ENCODE data around the gene EEF1G. TPM values are rescaled to one million over a fixed set of nuclear protein-coding genes. Genes with fewer than 3 reads are reported as not detected.

The EEF1G gene
- total RNA-seq, 1 donor from 2014 or later: 958 TPM

- DNase-seq: no peak
- Histone ChIP-seq H3K4me3 (no peak overlapping the region), H3K27me3 (ENCODE audit: low read depth) (no peaks in the 10 kb centered on the region), H3K36me3 (peaks cover 53% of the 10 kb centered on the region), H3K27ac (replicated peaks) (no peak overlapping the region), H3K9me3 (replicated peaks) (no peaks in the 10 kb centered on the region), H3K4me1 (peaks cover 54% of the 10 kb centered on the region)
- TF ChIP-seq, protein P1, sequence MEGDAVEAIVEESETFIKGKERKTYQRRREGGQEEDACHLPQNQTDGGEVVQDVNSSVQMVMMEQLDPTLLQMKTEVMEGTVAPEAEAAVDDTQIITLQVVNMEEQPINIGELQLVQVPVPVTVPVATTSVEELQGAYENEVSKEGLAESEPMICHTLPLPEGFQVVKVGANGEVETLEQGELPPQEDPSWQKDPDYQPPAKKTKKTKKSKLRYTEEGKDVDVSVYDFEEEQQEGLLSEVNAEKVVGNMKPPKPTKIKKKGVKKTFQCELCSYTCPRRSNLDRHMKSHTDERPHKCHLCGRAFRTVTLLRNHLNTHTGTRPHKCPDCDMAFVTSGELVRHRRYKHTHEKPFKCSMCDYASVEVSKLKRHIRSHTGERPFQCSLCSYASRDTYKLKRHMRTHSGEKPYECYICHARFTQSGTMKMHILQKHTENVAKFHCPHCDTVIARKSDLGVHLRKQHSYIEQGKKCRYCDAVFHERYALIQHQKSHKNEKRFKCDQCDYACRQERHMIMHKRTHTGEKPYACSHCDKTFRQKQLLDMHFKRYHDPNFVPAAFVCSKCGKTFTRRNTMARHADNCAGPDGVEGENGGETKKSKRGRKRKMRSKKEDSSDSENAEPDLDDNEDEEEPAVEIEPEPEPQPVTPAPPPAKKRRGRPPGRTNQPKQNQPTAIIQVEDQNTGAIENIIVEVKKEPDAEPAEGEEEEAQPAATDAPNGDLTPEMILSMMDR (IDR thresholded peaks at IDR 0.05; ENCODE audit: borderline replicate concordance): no peak
- intact Hi-C loops (cut with micrococcal nuclease): no loop called here
These were observed 21.4 kb upstream of the EEF1G start for GRCh38 chr11:62595124-62595523.

- Histone ChIP-seq H3K4me1 (peaks cover 49% of the 10 kb centered on the region), H3K27me3 (ENCODE audit: low read depth) (no peaks in the 10 kb centered on the region), H3K4me3 (no peak overlapping the region), H3K27ac (replicated peaks) (peak overlapping the region; percentile 96), H3K9me3 (replicated peaks) (no peaks in the 10 kb centered on the region), H3K36me3 (peaks cover 59% of the 10 kb centered on the region)
- intact Hi-C loops (cut with micrococcal nuclease): no loop called here
- DNase-seq: peak; percentile 79
- TF ChIP-seq, protein P1 (IDR thresholded peaks at IDR 0.05; ENCODE audit: borderline replicate concordance): peak; percentile 63
These were observed 19.8 kb upstream of the EEF1G start for GRCh38 chr11:62593434-62594044.

DNA sequence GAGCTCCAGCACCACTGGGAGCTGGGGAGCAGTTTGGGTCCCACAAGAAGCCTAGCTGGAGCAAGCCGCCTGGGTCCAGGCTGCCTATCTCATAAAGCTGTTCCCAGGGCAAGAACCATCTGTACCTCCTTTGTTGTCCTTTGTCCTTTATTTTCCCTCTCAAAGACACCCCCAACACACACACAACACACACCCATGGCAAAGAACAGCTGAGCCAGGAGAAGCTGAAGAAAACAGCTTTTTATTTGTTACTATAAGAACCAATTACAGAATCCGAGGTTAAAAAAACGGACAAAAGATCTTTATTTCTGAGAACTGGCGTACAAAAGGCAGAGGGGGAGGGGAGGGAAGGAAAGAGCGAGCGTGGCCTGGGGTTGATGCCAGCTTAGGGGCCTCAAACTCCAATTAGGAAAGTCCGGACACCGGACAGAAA is 19.3 kb upstream of the EEF1G start:
- TF ChIP-seq, protein P1 (IDR thresholded peaks at IDR 0.05; ENCODE audit: borderline replicate concordance): no peak
- Histone ChIP-seq H3K36me3 (peaks cover 59% of the 10 kb centered on the region), H3K4me1 (peaks cover 45% of the 10 kb centered on the region), H3K27me3 (ENCODE audit: low read depth) (no peaks in the 10 kb centered on the region), H3K27ac (replicated peaks) (peak overlapping the region; percentile 96), H3K4me3 (peak overlapping the region; percentile 72), H3K9me3 (replicated peaks) (no peaks in the 10 kb centered on the region)
- DNase-seq: no peak
- intact Hi-C loops (cut with micrococcal nuclease): no loop called here

GRCh38 chr11:62592146-62592815 is 18.6 kb upstream of the EEF1G start:
- Histone ChIP-seq H3K9me3 (replicated peaks) (no peaks in the 10 kb centered on the region), H3K4me1 (peaks cover 45% of the 10 kb centered on the region), H3K36me3 (peaks cover 59% of the 10 kb centered on the region), H3K27ac (replicated peaks) (peak overlapping the region; percentile 96), H3K27me3 (ENCODE audit: low read depth) (no peaks in the 10 kb centered on the region), H3K4me3 (peak overlapping the region; percentile 72)
- TF ChIP-seq, protein P1 (IDR thresholded peaks at IDR 0.05; ENCODE audit: borderline replicate concordance): no peak
- intact Hi-C loops (cut with micrococcal nuclease): no loop called here
- no peak for DNase-seq

DNA sequence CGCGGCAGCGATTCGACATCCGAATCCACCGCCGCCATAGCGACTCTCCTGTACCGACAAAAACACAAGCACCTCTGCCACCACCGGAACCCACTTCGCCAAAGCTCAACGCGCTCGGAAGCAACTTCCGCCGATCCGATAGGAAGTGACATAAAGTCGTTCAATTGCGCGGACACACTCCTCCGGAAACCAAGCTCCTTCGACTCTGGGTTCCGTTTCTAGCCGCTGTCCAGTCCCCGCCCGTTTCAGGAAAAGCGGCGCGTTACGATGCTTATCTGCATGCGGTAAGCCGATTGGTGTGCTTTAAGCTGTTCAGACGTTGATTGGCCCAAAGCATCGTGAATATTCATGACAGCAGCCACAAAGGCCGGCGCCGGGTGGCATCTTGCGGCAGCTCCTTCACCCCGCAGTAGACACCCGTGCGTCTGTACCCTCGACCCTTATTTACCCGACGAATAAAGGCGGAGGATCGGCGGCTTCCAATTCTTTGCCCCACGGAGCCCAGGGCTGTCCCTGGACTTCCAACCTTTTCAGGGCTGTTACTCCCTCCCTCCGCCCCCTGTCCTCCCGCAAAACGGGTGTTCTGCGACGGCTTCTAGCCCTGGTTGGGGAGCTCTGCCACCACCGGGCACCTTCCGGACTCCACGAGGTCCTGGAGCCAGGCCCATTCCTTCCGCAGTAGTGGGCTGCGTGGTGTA is 17.9 kb upstream of the EEF1G start, which contains the start of gene TUT1:
Gene TUT1, minus strand, starts transcription at position 76 of the 698 bp plus-strand sequence. Its CDS starts 38 bp downstream, at position 38.
- TF ChIP-seq, protein P1 (IDR thresholded peaks at IDR 0.05; ENCODE audit: borderline replicate concordance): peak; percentile 14
- Histone ChIP-seq H3K4me3 (peak within 1 kb of the TSS; percentile 72), H3K36me3 (peaks cover 58% of the 10 kb centered on the region), H3K27me3 (ENCODE audit: low read depth) (no peaks in the 10 kb centered on the region), H3K4me1 (peaks cover 45% of the 10 kb centered on the region), H3K9me3 (replicated peaks) (no peaks in the 10 kb centered on the region), H3K27ac (replicated peaks) (peak within 1 kb of the TSS; percentile 96)
- peak; percentile 93 for DNase-seq
- intact Hi-C loops (cut with micrococcal nuclease): no loop called here

Measured in left ventricle myocardium inferior (tissue), 1 donor.